ENCODE results near the gene RECQL5.
"Not testable (repeated sequence)": the region's sequence is repeated elsewhere in the genome, so short reads cannot be mapped to it uniquely, and the experiment has no call there.

The RECQL5 gene

DNA sequence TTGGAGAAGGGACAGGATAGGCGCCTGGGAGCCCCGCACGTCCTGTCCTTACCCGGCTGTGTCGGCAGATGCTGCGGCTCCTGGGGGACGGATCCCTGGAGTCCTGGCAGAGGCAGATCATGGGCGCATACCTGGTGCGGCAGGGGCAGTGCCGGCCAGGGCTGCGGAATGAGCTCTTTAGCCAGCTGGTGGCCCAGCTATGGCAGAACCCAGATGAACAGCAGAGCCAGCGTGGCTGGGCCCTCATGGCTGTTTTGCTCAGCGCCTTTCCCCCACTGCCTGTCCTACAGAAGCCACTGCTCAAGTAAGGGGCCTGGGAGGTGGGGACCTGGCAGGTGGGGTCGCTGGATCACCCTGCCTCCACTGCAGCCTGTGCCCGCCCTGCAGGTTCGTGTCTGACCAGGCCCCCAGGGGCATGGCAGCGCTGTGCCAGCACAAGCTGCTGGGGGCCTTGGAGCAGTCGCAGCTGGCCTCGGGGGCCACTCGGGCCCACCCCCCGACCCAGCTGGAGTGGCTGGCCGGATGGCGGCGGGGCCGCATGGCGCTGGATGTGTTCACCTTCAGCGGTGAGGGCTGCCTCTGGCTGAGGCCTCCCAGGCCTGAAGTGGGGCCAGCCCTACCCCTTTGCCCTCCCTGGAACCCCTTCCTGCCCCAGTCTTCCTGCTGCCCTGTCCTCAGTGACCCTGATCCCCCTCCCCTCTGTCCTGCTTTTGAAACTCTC, 53.9 kb downstream of the RECQL5 start:
- no peak for DNase-seq

GRCh38 chr17:75611851-75612429, 55.0 kb downstream of the RECQL5 start:
- no peak for DNase-seq

- no peak for DNase-seq
Observed at GRCh38 chr17:75610103-75610984, 56.6 kb downstream of the RECQL5 start.

DNA sequence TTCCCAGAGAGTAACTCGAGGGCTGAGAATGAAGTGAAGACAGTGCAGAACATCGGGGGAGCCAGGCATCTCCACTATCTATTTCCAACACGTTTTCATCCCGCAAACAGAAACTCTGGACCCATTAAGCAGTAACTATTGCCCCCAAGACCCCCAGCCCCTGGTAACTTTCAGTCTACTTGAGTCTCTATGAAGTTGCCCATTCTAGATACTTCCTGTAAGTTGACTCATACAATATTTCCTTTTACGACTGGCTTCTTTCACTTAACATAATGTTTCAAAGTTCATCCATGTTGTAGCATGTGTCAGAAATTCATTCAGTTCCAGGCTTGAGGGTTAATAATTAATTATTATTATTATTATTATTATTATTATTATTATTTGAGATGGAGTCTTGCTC, 59.9 kb downstream of the RECQL5 start:
- no peak for DNase-seq

DNA sequence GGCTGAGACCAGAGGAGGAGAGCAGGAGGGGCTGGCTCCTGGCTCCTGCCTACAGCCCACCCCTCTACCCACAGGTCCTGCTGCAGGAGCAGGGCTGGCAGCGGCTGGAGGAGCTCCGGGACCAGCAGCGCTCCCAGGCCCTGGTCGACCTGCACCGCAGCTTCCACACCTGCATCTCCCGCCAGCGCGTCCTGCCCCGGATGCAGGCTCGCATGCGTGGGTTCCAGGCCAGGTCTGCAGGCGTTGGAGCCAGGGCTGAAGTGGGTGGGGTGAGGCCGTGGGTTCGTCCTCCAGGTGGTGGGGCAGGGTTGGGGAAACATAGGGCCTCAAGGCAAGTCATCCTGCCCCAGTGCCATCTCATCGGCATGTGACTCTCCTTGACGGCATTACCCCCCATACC, 61.2 kb downstream of the RECQL5 start:
- DNase-seq, result no peak

- DNase-seq, result no peak
Observed at GRCh38 chr17:75604034-75604695, 62.8 kb downstream of the RECQL5 start.

- DNase-seq, result no peak
Observed at GRCh38 chr17:75603123-75603522, 63.8 kb downstream of the RECQL5 start.

DNA sequence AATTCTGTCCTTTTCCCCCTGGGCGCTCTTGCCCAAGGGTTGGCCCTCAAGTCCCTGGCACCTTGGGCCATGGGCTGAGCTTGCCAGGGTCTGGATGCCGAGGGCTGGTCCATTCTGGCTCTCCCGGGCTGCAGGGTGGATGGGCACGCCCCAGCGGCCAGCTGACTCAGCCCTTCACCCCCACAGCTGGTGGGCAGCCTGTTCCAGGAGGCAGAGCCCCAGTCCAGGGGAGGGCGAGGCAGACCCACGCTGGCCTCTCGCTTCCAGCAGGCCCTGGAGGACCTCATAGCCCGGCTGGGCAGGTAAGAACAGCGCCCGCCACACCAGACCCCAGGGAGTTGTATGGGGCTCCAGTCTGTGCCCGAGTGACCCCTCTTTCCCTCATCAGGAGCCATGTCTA, 64.3 kb downstream of the RECQL5 start:
- DNase-seq, result no peak

- peak; percentile 22 to 35 for DNase-seq
Observed at GRCh38 chr17:75601057-75601987, 65.6 kb downstream of the RECQL5 start.

DNA sequence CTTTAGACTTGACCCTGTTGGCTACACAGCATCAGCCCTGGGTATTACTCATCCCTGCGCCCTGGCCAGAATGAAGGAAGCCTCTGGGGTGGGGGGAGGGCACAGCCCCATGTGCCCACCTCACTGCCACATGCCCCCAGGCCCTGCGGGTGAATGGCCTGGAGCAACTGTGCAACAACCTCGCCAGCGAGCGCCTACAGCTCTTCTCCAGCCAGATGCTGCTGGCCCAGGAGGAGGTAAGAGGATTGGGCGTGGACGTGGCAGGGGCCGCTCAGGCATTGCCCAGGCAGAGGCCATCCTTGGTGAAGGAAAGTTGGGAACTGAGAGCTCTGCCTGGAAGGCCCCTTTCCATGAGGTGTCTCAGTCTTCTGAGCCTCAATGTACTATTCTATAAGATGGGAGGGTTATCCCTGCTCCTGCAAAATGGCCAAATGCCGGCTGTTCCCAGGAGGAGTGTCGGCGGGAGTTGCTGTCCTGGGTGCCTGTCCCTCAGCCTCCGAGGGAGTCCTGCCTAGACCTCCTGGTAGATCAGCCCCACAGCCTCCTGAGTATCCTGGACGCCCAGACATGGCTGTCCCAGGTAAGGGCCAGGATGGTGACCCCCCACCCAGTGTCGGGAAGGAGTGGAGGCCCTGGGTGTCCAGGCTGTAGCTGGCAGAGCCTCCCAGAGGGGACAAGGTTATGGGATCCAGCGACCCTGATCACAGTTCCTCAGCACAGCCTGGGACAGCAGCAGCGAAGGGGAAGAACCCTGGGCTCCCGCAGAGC, 70.5 kb downstream of the RECQL5 start:
- no peak for DNase-seq

- no peak for DNase-seq
Observed at GRCh38 chr17:75595920-75596313, 71.0 kb downstream of the RECQL5 start.

GRCh38 chr17:75595284-75595919, 71.6 kb downstream of the RECQL5 start:
- DNase-seq, result no peak

DNA sequence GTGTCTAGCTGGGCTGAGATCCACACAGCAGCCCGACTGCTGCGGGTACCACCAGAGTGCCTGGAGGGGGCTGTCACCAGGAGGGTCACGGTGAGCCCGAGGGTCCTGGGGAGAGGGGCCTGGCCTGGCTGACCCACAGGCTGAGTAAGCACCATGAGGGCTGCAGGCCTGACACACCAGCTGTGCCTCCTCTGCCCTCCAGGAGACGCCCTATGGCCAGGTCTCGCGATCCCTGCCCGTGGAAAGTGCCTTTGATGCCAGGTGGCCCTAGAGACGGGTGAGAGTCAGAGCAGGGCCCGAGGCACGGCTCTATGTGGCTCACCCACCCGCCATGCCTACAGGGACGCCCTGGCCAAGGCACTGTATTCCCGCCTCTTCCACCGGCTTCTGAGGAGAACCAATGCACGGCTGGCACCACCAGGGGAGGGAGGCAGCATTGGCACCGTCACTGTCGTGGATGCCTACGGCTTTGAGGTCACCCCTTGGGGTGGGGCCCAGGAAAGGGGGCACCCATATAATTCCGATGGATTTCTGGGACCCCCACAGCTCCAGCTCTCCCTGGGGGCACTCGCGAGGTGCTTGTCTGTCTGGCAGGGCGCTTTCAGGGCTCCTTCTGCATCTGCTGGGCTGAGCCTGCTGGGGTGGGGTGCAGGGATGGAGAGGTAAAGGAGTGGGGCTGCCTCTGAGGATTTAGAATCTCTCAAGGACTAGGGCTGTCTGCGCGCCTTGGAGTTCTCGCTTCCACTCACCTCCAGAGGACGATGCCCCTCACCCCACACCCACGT, 72.3 kb downstream of the RECQL5 start:
- DNase-seq, result no peak

DNA sequence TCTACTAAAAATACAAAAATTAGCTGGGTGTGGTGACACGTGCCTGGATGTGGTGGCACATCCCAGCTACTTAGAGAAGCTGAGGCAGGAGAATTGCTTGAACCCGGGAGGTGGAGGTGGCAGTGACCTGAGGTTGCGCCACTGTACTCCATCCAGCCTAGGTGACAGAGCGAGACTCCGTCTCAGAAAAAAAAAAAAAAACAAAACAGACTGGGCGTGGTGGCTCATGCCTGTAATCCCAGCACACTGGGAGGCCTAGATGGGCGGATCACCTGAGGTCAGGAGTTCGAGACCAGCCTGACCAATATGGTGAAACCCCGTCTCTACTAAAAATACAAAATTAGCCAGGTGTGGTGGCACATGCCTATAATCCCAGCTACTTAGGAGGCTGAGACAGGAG, 73.5 kb downstream of the RECQL5 start:
- not testable (repeated sequence) for DNase-seq

GRCh38 chr17:75592348-75593020, 74.5 kb downstream of the RECQL5 start:
- no peak for DNase-seq

- no peak for DNase-seq
Observed at GRCh38 chr17:75591722-75592302, 75.1 kb downstream of the RECQL5 start.

GRCh38 chr17:75590849-75591721, 75.9 kb downstream of the RECQL5 start:
- no peak for DNase-seq

DNA sequence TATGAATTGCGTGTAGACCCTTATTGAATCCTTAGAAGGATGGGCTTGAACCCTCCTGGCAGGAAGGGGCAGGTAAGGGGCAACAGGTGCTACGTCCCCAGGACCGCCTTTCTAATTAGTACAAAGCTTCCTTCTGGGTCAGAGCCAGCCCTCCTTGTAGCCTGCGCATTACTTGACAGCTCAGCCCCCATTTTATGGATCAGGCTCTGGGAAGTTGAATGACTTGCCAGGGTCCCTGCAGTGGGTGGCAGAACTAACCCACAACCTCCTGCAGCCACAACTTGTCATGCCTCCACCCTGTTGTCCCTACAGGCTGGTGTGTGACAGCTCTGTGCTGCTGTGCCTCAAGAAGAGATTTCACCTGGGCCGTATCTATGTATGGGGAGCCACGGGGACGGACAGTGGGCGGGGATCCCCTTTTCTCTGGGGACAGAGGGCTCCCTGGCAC, 76.6 kb downstream of the RECQL5 start:
- no peak for DNase-seq
